ENCODE results near the gene TICAM1. TPM values are rescaled to one million over a fixed set of nuclear protein-coding genes. Genes with fewer than 3 reads are reported as not detected.

Gene TICAM1
- total RNA-seq, 1 experiment from 2014 or later: 0.48 TPM

DNA sequence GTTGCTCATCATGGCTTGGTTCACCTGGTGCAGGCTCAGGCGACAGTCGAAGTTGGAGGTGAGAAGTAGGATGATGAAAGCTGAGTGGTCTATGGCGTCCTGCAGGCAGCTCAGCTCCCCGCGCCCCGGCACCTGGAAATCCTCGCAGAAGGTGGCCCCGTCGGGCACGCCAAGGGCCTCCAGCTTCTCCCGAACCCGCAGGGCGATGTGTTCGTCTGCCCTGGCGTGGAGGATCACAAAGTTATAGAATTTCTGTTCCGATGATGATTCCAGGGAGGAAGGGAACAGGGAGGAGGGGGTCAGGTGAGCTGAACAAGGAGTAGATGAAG lies 14.6 kb downstream of the TICAM1 start:
- H3K23ac ChIP-seq (ENCODE audit: insufficient read length, low read depth, low read length): no peak overlapping the region
- H3K9me3 ChIP-seq (ENCODE audit: control insufficient read depth, low read depth, low read length): no peaks in the 10 kb centered on the region
- no peak overlapping the region for H2BK12ac ChIP-seq (ENCODE audit: insufficient read length, low read depth, low read length)
- H3K79me2 ChIP-seq (ENCODE audit: insufficient read depth, low read length): no peaks in the 10 kb centered on the region
- Mint-ChIP-seq H3K27me3 (ENCODE audit: low read depth) (peaks cover 18% of the 10 kb centered on the region), H3K9me3 (peaks cover 0 to 14% of the 10 kb centered on the region in 2 experiments; a peak in 3 of 5 replicates), H3K4me1 (no peaks in the 10 kb centered on the region), H3K36me3 (ENCODE audit: insufficient read depth in 1 of 3, low read depth in 3 of 3) (peaks cover 0 to 7% (median 0%) of the 10 kb centered on the region in 3 experiments; a peak in 1 of 7 replicates), H3K27ac (no peak overlapping the region), H3K4me3 (no peak overlapping the region)
- H3K79me1 ChIP-seq (ENCODE audit: insufficient read depth, low read depth, low read length, poor library complexity, severe bottlenecking): no peaks in the 10 kb centered on the region
- no peak overlapping the region for H2BK5ac ChIP-seq (ENCODE audit: insufficient read length, low read length)
- H3K4me2 ChIP-seq (ENCODE audit: insufficient read depth, insufficient read length, low read length): no peak overlapping the region
- H2AK5ac ChIP-seq (ENCODE audit: insufficient read length, low read length): no peak overlapping the region
- no peak overlapping the region for H3K9ac ChIP-seq (ENCODE audit: extremely low read depth, insufficient read length, low read length)
- no peak for TF ChIP-seq CTCF (conservative IDR thresholded peaks at IDR 0.05)
- no peak overlapping the region for H3K18ac ChIP-seq (ENCODE audit: insufficient read length, low read depth, low read length)
- WGBS (ENCODE audit: extremely low coverage, insufficient read length, low lambda C conversion rate): no CpG with 5 or more reads among the region's 16 CpGs
- no peak overlapping the region for H2BK120ac ChIP-seq (ENCODE audit: low read depth, low read length, poor library complexity, severe bottlenecking)
- H2BK15ac ChIP-seq (ENCODE audit: low read depth, low read length): no peak overlapping the region
- no peak overlapping the region for H3K27ac ChIP-seq (ENCODE audit: insufficient read length, low read depth, low read length)
- H3T11ph ChIP-seq (ENCODE audit: low read length): no peak overlapping the region
- no peaks in the 10 kb centered on the region for H3K4me1 ChIP-seq (ENCODE audit: insufficient read depth, low read length)
- DNase-seq: no peak
- no peak overlapping the region for H3K14ac ChIP-seq (ENCODE audit: insufficient read depth, low read length)
- H2AFZ ChIP-seq (ENCODE audit: low read length): no peak overlapping the region
- no peak overlapping the region for H3K56ac ChIP-seq (ENCODE audit: insufficient read length, low read depth, low read length)
- no peak overlapping the region for H2BK20ac ChIP-seq (ENCODE audit: low read depth, low read length, poor library complexity, severe bottlenecking)
- H4K8ac ChIP-seq (replicated peaks; ENCODE audit: insufficient read length, low read depth, low read length): no peak overlapping the region
- H3K4ac ChIP-seq (ENCODE audit: low read depth, low read length): no peak overlapping the region
- no peak overlapping the region for H4K5ac ChIP-seq (ENCODE audit: insufficient read length, low read depth, low read length)
- H4K20me1 ChIP-seq (ENCODE audit: control insufficient read depth, insufficient read depth, insufficient read length): no peaks in the 10 kb centered on the region
- H3K23me2 ChIP-seq (ENCODE audit: insufficient read length, low read depth, low read length, poor library complexity, severe bottlenecking): no peaks in the 10 kb centered on the region
- no peak overlapping the region for H4K91ac ChIP-seq (ENCODE audit: insufficient read length, low read depth, low read length)
- H3K27me3 ChIP-seq (ENCODE audit: insufficient read depth, low read length): no peaks in the 10 kb centered on the region
